Neuron (in vitro differentiated cells): ENCODE results near the gene SDF2.

ENCODE experiments used
- H2AFZ ChIP-seq: one replicate; pipeline ENCODE4 v1.6.1; 2013; ENCODE audit warnings: low read depth, mild to moderate bottlenecking, inconsistent platforms, low read length, moderate library complexity
- H3K27me3 ChIP-seq: one replicate; pipeline ENCODE4 v1.6.1; 2013; ENCODE audit warnings: low read length; ENCODE audit not compliant: insufficient read depth
- H3K36me3 ChIP-seq: one replicate; pipeline ENCODE4 v1.6.1; 2013; ENCODE audit warnings: low read length; ENCODE audit not compliant: insufficient read depth
- H3K4me1 ChIP-seq: one replicate; pipeline ENCODE4 v1.6.1; 2013; ENCODE audit warnings: low read length; ENCODE audit not compliant: insufficient read depth
- H3K4me3 ChIP-seq: 2 replicates; pipeline ENCODE4 v1.5.1; 2013; ENCODE audit warnings: mild to moderate bottlenecking, low read length, moderate library complexity
- H3K9me3 ChIP-seq: one replicate; pipeline ENCODE4 v1.6.1; 2013; ENCODE audit warnings: low read length

Gene SDF2

GRCh38 chr17:28661635-28662526 lies at the start of gene SDF2, which contains the start of gene SUPT6H:
Gene SDF2 (minus strand): TSS chr17:28661906. CDS start chr17:28661876, 30 bp downstream.
Gene SUPT6H (plus strand): TSS chr17:28662205. CDS start chr17:28673402, 11,197 bp downstream.
- peak within 1 kb of the TSS; percentile 87 for H2AFZ ChIP-seq
- H3K4me3 ChIP-seq = peak within 1 kb of the TSS; percentile 83
- peaks cover 11% of the 10 kb centered on the region for H3K4me1 ChIP-seq
- peaks cover 23% of the 10 kb centered on the region for H3K36me3 ChIP-seq
- H3K27me3 ChIP-seq = no peaks in the 10 kb centered on the region
- peaks cover 4% of the 10 kb centered on the region for H3K9me3 ChIP-seq

DNA sequence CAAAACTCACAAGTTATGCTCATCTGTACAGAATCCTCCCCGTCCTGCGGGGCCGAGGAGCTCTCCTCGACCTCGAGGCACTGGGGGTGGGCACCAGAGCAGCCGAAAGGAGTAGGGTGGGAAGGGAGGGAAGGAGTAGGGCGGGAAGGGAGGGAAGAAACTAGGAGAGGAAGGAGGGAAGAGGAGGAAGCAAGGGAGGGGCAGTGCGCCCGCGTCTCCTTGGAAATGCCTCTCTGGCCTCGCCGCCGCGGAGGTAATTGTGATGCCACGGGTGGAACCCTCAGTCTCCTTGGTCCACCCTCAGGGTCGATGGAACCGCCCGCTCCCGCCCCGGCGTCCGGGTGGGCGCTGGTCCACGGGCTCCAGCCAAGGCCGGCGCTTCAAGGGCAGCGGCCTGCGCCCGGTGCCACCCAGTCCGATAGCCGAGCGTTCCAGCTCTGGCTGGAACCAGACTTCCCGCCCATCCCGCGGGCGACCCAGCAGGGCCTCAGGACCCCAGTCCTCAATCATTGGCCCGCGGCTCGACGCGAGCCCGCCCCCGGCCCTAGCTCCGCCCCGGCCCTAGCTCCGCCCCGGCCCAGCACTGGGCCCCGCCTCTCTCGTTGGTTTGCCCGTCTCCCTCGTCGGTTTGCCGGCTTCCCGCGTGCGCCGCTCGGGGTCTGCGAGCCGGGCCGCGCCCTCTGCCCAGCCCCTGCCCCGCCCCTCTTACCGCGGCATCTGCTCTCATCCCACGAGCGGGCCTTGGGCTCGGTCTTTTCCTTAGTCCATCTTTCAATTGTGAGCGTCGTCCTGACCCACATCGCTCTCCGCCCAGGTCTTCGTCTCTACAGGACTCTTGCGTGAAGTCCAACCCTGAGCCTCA lies 49.4 kb upstream of the SDF2 start:
- H3K4me1 ChIP-seq = peaks cover 5% of the 10 kb centered on the region
- H3K27me3 ChIP-seq = no peaks in the 10 kb centered on the region
- H3K36me3 ChIP-seq = peaks cover 31% of the 10 kb centered on the region
- H2AFZ ChIP-seq = no peak overlapping the region
- H3K4me3 ChIP-seq = peak overlapping the region; percentile 53
- H3K9me3 ChIP-seq = no peaks in the 10 kb centered on the region

GRCh38 chr17:28707339-28707720 lies 45.6 kb upstream of the SDF2 start:
- Histone ChIP-seq H3K4me1 (peaks cover 10% of the 10 kb centered on the region), H3K4me3 (no peak overlapping the region), H3K27me3 (no peaks in the 10 kb centered on the region), H2AFZ (no peak overlapping the region), H3K9me3 (no peaks in the 10 kb centered on the region), H3K36me3 (peaks cover 18% of the 10 kb centered on the region)

- H3K27me3 ChIP-seq = no peaks in the 10 kb centered on the region
- peaks cover 16% of the 10 kb centered on the region for H3K4me1 ChIP-seq
- H3K36me3 ChIP-seq = peaks cover 24% of the 10 kb centered on the region
- H3K9me3 ChIP-seq = no peaks in the 10 kb centered on the region
- H2AFZ ChIP-seq = no peak overlapping the region
- no peak overlapping the region for H3K4me3 ChIP-seq
Observed at GRCh38 chr17:28706471-28707338, 45.0 kb upstream of the SDF2 start.

- Histone ChIP-seq H3K27me3 (no peaks in the 10 kb centered on the region), H3K4me3 (no peak overlapping the region), H3K36me3 (peaks cover 33% of the 10 kb centered on the region), H2AFZ (no peak overlapping the region), H3K4me1 (peaks cover 19% of the 10 kb centered on the region), H3K9me3 (no peaks in the 10 kb centered on the region)
Observed at GRCh38 chr17:28705728-28706334, 44.1 kb upstream of the SDF2 start.

DNA sequence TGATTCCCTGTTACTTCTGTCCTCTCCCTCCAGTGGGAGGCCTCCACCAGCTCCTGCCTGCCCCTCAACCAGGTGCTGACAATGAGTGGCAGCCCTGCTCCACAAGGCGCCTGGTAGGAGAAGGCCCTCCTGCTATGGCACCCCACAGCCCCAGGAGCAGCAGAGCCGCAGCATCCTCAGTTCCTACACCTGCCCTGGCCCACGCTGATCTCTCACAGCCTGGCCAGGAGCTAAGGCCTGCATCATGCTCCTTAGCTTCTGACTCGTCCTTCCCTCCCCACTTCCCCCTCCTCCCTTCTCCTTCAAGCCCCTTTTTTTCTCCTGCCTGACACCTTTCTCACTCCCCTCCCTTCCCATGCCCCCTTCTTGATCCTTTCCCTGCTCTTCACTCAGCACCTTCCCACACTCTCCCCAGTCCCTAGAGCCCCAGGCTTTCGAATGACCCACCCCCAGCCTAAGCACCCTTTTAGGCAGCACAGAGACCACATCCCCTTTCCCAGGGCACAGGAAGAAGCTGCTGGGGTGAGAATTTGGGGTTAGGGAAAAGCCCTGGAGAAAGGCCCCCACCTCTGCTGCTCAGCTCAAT lies 43.5 kb upstream of the SDF2 start:
- Histone ChIP-seq H3K4me3 (no peak overlapping the region), H3K9me3 (no peaks in the 10 kb centered on the region), H3K4me1 (peaks cover 19% of the 10 kb centered on the region), H3K27me3 (no peaks in the 10 kb centered on the region), H3K36me3 (peaks cover 40% of the 10 kb centered on the region), H2AFZ (no peak overlapping the region)

- peaks cover 48% of the 10 kb centered on the region for H3K36me3 ChIP-seq
Observed at GRCh38 chr17:28704219-28704858, 42.6 kb upstream of the SDF2 start.

GRCh38 chr17:28703552-28704218 lies 42.0 kb upstream of the SDF2 start:
- no peak overlapping the region for H3K4me3 ChIP-seq
- H3K27me3 ChIP-seq = no peaks in the 10 kb centered on the region
- H3K9me3 ChIP-seq = no peaks in the 10 kb centered on the region
- H2AFZ ChIP-seq = no peak overlapping the region
- H3K4me1 ChIP-seq = peaks cover 19% of the 10 kb centered on the region
- peaks cover 54% of the 10 kb centered on the region for H3K36me3 ChIP-seq

More at GRCh38 chr17:28704219-28704858, 42.6 kb upstream of the SDF2 start:
- Histone ChIP-seq H3K4me1 (peaks cover 19% of the 10 kb centered on the region), H3K27me3 (no peaks in the 10 kb centered on the region), H3K9me3 (no peaks in the 10 kb centered on the region), H2AFZ (no peak overlapping the region), H3K4me3 (no peak overlapping the region)

GRCh38 chr17:28702752-28703150 lies 41.0 kb upstream of the SDF2 start:
- Histone ChIP-seq H3K4me1 (peaks cover 19% of the 10 kb centered on the region), H3K4me3 (no peak overlapping the region), H3K27me3 (no peaks in the 10 kb centered on the region), H2AFZ (no peak overlapping the region), H3K9me3 (no peaks in the 10 kb centered on the region), H3K36me3 (peaks cover 64% of the 10 kb centered on the region)

DNA sequence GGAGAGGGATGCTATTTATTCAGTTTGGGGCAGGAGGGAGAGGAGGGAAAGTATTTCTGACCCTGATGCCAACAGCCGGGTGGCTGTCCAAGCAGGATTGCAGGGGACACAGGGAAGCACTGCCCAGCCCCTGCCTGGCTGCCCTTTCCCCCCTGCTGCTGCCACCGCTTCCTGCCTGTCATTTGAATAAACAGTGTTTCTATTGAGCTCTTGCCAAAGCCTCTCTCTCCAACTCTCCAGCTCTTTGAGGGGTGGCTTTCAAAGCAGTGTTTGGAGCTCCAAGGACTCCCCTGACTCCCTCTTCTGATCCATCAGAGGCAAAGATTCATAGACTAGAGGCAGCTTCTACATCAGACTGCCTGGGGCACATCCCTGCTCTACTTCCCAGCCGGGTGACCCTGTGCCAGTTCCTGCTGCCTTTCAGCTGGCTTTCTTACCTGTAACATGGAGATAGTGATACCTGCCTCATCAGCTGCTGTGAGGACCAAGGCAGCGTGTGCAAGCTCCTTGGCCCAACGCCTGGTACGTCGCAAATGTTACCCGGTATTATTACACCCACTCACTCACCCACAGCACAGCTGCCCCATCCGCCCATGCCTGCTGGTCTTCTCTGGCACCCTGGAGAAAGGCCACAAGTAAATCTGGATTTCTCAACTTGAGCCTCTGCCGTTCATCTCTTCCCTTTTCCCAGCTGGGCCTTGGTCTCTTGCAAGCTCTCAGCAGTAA lies 40.5 kb upstream of the SDF2 start:
- H3K4me1 ChIP-seq = peaks cover 19% of the 10 kb centered on the region
- peaks cover 69% of the 10 kb centered on the region for H3K36me3 ChIP-seq
- H3K4me3 ChIP-seq = no peak overlapping the region
- no peaks in the 10 kb centered on the region for H3K27me3 ChIP-seq
- H3K9me3 ChIP-seq = no peaks in the 10 kb centered on the region
- H2AFZ ChIP-seq = no peak overlapping the region
